T1000 (cell line): ENCODE measurements around the gene NAA25.
"Not testable (repeated sequence)": the region's sequence is repeated elsewhere in the genome, so short reads cannot be mapped to it uniquely, and the experiment has no call there.

Experiments used
- DNase-seq: peaks from one replicate; lab custom pipeline; 2025; ENCODE audit warnings: mixed read lengths; lab: John Stamatoyannopoulos, UW

NAA25 gene

DNA sequence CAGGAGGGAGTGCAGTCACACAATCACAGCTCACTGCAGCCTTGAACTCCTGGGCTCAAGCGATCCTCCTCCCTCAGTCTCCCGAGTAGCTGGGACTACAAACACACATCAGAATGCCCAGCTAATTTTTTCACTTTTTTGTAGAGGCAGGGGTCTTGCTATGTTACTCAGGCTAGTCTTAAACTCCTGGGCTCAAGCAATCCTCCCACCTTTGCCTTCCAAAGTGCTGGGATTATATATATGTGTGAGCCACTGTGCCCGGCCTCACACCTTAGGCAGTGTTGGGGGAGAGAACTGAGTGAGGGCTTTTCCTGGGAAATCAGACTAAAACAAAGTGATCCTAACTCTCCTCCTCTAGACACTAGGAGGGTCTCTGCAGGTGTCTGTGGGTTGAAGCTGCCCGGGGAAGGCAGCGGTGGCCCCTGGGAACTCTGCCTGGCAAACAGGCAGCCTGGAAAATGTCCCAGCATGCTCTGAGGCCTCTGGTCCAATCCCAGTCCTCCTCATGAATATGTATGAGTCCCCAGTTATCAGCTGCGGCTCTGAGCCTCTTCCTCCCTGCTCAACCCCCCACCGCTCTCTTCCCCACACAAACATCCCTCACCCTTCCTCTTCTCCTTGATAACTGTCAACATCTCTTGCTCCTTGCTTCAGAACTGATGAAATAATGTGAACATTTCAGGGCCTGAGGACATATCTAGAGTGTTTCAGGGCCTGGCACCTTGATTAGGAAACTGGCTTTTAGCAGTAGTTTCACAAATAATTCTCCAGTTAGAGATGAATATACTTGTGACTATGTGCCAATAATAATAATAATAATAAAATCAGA is 7.9 kb upstream of the NAA25 start:
- peak; percentile 39 for DNase-seq

DNA sequence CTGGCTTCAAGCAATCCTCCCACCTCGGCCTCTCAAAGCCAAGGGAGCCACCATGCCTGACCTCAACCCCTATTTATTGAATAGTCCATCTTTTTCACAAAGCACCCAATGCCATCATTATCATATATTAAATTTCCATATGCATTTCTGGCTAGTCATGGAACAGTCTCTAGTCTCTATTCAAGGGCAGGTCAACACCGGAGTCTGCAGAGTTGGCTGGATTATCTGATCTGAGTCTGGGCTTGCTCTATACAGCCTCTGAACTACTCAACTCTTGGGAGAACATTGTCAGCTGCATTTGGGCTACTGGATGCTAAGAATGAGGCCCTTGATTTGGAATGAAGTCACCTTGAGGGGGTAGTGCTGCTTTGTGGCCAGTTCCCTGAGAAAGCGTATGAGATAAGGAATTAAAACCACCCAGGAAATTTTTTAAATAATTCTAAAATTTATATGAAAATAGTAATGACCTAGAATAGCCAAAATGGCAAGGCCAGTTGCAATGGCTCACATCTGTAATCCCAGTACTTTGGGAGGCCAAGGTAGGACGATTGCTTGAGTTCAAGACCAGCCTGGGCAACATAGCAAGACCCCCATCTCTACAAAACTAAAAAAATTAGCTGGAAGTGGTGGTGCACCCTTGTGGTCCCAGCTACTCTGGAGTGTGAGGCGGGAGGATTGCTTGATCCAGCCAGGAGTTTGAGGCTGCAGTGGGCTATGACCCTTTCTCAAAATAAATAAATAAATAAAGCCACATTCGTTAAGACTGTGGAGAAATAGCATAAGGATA is 6.9 kb upstream of the NAA25 start:
- DNase-seq = no peak

DNA sequence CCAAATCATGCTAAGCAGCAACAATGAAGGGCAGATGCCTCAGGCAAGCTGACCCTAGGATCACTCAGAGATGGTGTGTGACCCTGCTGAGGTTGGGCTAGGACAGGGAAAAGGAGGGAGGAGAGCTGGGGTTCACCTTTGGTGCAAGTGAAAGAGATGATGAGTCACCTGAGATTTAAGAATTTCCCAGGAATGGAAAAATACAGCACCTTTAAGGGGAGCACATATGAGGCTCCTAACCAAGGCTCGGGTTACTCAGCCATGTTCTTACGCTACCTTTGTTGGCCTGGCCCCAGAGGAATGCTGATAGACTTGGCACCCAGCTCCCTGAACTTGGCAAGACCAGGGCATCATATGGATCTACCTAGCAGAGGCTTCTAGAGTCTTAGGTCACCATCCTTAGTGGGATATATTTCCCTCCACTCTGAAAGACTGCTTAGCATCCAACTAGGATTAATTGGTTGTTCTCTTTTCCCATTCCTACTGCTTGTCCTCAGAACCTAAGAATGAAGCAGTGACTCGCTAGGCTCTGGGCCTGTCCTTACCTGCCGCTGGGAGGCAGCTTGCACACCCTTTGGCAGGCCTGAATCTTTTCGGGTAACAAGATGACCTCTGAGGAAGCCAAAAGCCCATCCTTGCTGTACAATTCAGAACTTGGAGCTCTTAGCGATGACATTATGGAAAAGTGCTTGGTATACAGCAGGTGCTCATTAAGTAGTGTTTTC is 4.0 kb upstream of the NAA25 start:
- DNase-seq = no peak

DNA sequence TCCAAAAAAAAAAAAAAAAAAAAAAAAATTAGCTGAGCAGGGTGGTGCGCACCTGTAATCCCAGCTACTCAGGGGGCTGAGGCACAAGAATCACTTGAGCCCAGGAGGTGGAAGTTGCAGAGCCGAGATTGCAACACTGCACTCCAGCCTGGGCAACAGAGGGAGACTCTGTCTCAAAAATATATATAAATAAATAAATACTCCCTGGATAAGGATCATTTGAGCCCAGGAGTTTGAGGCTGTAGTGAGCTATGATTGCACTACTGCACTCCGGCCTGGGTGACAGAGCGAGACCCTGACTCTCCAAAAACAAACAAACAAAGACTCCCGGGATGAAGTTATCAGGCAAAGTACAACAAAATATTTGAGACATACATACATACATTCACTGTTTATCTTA is 3.3 kb upstream of the NAA25 start:
- DNase-seq = no peak

DNA sequence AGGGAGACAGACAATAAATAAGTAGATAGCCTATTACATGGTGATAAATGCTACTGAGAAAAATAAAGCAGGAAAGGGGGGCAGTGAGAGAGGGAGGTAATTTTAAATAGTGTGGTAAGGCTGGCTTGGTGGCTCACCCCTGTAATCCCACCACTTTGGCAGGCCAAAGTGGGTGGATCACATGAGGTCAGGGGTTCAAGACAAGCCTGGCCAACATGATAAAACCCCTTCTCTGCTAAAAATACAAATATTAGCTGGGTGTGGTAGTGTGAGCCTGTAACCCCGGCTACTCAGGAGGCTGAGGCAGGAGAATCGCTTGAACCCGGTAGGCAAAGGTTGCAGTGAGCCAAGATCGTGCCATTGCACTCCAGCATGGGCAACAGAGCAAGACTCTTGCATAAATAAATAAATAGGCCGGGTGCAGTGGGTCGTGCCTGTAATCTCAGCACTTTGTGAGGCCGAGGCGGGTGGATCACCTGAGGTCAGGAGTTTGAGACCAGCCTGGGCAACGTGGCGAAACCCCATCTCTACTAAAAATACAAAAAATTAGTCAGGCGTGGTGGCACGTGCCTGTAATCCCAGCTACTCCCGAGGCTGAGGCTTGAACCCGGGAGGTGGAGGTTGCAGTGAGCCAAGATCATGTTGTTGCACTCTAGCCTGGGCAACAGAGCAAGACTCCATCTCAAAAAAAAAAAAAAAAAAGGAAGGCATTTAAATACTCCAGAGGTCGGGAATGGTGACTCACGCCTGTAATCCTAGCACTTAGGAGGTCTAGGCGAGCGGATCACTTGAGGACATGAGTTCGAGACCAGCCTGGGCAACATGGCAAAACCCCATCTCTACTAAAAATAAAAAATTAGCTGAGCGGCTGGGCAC is 2.4 kb upstream of the NAA25 start:
- DNase-seq = not testable (repeated sequence)

DNA sequence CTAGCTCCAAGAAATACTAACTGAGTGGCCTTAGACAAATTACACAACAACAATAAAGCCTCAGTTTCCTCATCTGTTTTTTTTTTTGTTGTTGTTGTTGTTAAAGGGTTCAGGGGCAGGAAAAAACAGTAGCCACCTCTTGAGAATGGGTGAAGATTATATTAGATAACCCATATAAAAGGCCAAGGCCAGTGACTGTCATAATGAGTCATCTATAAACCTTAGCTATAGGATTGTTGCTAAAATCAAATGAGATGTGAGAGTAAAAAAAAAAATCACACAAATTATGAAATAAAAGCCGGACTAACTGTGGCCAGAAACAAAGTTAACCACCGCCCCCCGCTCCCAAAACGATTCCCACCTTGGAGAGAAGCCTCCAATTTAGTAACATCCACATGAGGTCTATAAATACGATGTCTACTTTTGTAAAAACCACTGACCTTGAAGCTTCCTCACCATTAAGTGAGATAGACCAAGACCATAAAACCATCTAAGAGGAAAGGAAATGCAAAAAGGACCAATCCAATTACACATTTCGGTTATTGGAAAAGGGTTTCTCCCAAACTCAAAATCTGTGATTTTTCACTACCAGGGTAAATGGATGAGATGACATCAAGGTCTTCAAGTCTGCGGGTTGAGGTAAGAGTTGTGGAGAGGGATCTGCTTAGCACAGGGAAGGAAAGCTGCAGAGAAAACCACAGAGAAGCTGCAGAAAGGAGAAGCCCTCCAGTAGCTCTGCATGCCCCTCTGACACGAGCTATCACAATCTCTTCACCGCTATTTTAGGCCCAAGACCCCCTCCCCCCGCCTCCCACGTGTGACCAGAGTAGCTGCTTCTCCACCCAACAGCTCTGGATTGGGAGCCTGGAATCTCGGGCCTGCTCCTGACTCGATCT is 1.0 kb downstream of the NAA25 start:
- DNase-seq = no peak

DNA sequence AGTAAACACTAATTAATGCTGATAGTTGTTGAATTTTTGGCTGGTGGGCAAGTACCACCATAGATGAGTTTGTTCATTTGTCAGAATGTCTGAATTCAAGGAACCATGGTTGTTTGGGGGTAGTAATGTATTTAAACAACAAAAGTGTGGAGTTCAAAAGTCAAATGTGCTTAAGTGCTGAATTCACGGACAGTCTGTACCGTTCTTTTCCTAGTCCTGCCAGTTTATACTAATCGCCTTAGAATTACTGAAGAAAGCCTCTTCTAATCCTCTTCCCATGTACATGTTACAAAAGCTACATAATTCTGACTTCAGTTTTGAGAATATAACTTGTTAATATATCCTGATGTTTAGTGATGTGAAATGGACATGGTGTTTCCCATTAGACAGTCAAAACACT is 2.7 kb downstream of the NAA25 start:
- no peak for DNase-seq

DNA sequence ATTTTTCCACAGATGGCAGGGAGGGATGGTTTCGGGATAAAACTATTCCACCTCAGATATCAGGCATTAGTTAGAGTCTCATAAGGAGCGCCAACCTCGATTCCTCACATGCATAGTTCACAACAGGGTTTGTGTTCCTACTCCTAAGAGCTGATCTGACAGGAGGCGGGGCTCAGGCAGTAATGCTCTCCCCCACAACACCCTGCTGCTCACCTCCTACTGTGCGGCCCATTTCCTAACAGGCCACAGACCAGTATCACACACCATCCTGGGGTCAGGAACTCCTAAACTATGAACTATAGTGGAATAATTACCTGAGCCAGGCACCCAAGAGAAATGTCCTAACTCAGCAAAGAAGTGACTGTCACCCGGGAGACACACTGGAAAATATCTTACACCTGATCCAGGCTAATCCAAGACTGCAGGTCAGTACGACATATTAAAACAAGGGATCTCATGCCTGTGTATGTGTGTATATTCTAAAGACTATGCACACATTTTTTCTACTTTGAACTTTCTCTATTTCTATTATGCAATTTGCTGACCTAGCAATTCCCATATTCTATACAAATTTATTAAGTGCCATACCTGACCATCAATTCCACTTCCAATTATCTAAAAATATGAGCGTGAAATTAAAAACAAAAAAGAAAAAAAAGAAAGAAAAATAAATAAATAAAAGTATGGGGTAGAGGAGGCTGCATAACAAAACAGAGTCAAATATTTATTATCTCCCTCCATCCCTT is 4.7 kb downstream of the NAA25 start:
- DNase-seq = no peak

DNA sequence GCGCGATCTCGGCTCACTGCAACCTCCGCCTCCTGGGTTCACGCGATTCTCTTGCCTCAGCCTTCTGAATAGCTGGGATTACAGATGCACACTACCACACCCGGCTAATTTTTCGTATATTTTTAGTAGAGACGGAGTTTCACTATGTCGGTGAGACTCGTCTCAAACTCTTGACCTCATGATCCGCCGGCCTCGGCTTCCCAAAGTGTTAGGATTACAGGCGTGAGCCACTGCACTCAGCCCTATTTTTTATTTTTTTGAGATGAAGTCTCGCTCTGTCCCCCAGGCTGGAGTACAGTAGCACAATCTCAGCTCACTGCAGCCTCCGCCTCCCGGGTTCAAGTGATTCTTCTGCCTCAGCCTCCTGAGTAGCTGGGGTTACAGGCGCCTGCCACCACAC is 5.8 kb downstream of the NAA25 start:
- not testable (repeated sequence) for DNase-seq

DNA sequence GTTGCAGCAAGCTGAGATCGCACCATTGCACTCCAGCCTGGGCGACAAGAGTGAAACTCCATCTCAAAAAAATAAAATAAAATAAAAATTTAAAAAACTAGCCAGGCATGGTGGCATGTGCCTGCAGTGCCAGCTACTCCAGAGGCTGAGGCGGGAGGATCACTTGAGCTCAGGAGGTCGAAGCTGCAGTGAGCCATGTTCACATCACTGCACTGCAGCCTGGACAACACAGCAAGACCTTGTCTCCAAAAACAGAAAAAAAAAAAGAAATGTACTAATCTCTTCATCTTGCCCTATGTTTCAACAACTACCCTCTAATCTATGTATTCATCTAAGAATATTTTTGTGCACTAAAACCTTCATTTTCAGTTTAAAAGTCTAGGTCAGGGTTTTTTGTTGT is 6.5 kb downstream of the NAA25 start:
- DNase-seq = no peak

DNA sequence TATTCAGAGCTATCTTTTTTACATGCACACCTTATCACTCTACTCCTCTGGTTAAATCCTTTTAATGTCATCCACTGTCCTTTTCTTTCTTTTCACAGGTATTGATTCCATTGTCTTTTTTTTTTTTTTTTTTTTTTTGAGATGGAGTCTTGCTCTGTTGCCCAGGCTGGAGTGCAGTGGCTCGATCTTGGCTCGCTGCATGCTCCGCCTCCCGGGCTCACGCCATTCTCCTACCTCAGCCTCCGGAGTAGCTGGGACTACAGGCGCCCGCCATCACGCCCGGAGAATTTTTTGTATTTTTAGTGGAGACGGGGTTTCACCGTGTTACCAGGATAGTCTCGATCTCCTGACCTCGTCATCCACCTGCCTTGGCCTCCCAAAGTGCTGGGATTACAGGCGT is 8.1 kb downstream of the NAA25 start:
- not testable (repeated sequence) for DNase-seq

DNA sequence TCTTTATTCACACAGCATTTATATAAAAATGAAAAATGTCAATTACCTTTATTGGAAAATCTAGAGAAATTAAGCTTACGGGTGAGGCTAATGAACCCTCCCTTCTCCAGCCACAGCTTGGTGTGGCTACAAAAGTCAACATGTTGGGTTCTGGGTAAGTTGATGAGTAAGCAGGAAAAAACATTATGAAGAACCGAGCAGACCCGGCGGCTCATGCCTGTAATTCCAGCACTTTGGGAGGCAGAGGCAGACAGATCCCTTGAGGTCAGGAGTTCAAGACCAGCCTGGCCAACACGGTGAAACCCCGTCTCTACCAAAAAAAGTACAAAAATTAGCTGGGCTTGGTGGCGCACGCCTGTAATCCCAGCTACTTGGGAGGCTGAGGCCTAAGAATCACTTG is 10.9 kb downstream of the NAA25 start:
- DNase-seq = peak; percentile 57

DNA sequence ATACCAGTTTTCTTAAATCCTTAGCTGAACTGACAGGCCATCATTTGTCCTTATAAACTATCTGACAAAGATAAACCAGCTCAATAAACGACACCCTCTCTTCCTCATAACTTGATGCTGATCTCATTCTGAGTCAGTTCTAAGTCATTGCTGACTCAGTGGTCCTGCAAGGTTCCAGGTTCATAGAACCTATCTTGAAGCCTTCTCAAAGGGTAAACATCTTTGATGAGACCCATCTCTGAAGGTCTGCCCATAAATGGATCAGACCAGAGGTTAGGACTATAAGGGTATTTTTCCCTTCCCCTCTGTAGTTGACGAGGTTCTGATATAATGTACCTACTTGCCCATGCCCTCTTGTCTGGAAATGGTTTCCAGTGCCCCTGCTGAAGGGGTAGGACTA is 11.9 kb downstream of the NAA25 start:
- DNase-seq = peak; percentile 91

DNA sequence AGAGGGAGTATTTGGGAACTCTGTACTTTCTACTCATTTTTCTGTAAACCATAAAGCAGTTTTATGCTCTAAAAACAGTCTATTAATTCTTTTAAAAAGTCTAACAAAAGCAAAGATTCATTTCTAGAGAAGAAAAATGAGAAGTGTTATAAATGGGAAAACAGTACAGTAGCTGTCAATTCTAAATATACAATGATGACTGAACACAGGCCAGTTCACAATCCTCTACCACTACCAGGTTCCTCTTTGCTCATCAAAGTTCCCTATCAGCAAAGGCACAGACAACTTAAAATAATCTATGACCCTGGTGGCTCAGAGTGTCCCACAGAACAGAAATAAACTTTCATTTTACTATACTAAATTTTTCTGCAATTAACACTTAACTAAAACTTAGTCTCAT is 12.5 kb downstream of the NAA25 start:
- DNase-seq = no peak

DNA sequence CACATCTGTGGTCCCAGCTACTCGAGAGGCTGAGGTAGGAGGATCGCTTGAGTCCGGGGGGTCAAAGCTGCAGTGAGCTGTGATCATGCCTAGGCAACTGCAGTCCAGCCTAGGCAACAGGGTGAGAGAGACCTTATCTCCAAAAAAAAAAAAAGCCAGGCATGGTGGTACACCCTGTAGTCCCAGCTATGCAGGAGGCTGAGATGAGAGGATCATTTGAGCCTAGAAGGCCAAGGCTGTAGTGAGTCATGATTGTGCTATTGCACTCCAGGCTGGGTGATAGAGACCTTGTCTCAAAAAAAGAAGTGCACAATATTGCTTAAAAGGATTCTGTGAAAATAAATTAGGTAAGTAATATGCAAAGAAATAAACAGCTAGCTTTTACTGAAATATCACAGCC is 17.0 kb downstream of the NAA25 start:
- DNase-seq = no peak

DNA sequence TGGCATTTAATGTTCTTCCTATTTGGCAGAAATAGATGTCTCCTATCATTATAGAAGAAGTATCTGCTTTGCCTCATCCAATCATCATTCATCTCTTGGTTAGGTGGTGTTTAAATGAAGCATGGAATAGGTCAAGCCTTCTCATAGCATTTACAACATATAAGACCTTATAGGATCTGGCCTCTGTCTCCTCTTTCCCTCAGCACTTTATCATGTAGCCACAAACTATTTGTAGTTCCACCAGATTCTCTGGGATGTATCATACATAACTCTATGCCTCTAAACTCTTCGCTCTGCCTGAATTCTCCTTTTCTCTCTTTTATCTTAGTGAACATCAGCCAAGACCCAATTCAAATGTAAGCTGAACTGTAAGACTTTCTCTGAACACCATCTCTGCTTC is 20.7 kb downstream of the NAA25 start:
- no peak for DNase-seq

DNA sequence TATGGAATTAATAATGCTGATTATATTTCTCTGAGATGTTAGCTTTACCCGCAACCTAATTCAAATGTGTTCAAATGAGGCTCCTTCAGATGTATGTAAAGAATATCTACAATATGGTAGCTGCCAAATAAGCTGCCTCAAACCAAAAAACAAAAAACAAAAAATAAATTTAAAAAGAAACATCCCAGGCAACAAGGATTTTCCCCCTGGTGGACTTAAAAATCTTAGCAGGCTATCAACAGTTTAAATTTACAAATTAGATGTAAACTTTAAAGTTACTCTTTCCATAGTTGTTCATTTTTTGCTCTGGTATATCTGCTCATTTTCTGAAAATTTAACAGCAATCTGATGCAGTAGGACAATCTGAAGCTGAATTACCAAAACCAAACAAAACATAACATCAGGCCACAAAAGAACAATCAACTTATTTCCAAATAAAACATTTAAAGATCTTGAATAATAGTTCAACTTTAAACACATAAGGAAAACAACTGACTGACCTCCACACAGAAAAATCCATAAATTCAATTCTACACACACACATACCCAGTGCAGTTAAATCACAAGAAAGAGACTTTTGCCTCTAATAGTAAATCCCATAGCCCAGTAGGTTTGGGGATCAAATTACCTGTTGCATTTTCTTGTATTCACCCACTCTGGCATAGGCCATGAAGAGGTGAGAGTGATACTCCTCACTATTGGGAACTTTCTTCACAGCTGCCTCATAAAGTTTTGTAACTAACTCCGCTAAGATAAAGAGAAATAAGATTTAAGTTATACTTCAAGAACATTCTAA is 21.3 kb downstream of the NAA25 start:
- DNase-seq = no peak

DNA sequence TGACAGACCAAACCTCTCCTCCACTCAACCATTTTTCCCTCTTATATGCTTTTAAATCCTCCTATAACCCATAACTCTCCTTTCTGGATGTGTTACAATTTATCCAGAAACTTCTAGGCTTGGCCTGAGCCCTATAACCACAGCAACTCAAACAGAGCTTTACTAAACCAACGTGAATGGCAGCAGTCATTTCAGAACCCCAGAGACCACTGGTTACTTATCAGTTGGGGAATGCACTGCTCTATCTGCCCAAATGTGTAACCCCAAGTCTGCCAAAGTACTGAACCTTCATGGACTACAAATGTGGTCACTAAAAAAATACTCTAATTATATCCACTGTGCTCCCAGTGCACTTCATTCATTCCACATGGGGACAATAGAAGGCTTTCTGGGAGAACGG is 42.0 kb downstream of the NAA25 start:
- DNase-seq = no peak

DNA sequence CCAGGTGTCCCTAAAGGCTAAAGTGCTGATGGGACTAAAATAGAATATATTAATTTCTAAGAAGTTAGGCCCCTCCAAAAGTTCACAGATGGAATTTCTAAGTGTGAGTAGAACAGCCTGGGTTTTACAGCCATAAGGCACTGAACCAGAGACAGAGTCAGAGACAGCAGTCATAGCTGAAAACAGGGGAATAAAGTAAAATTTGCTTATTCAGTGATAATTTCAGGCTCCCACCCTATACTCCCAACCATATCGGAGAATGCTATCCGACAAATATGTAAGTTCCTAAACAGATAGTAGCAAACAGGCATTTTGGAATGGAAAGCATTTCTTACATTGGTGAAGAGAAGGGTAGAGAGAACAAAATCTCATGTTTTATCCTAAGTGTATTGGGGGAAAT is 45.3 kb downstream of the NAA25 start:
- no peak for DNase-seq
